SK-N-DZ (cell line): ENCODE data around the gene POLR1A. TPM values are rescaled to one million over a fixed set of nuclear protein-coding genes. Genes with fewer than 3 reads are reported as not detected.

Experiments
- DNase-seq: peaks from one replicate; pipeline ENCODE4 v3.0.0-alpha.2; 2015; ENCODE audit warnings: low spot score
- polyA plus RNA-seq, 2 experiments: library from polyadenylated mRNA; depleted of rRNA; stranded (reverse); fragments of >200 nt; gene quantifications; 2 replicates each; pipeline ENCODE4 v1.2.3, GENCODE V29; 2014

POLR1A gene
- 19.0 and 19.6 TPM in 2 replicates for polyA plus RNA-seq (2014; cell fraction: cytosol; rRNA removed)
- polyA plus RNA-seq (2014; cell fraction: nucleus; rRNA removed): 13.3 and 18.2 TPM in 2 replicates

DNA sequence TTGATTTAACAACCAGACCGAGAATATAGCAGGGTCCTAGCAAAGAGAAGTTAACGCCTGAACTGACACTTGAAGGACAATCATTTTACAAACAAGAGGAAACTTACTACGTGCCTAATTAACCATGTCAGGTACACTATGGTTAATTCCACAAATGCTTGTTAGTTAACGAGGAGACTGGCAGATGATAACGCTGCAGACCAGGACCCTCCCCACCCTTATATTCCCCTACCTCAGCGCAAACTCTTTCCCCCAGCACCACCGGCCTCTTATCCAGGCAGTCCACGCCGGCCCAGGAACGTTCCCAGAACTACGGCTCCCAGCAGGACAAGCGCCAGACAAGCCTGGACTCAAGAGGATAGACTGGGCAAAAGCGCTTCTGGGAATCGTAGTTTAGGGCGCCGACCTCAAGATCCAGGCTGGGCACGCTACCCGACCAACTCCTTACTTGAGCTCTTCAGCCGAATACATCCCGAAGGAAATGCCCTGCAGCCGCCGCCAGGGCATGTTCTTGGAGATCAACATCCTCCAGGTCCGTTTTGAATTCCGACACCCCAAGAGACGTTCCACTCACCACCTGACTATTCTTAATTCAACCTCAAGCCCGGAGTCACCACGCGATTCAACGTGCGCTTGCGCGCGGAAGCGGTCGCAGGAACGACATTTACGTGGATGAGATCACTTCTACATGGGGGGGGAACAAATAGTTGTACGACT lies at the start of gene POLR1A:
POLR1A (minus strand) TSS at position 635 of the 717 bp plus-strand sequence; CDS start at position 525, 110 bp downstream.
- peak; percentile 95 for DNase-seq

DNA sequence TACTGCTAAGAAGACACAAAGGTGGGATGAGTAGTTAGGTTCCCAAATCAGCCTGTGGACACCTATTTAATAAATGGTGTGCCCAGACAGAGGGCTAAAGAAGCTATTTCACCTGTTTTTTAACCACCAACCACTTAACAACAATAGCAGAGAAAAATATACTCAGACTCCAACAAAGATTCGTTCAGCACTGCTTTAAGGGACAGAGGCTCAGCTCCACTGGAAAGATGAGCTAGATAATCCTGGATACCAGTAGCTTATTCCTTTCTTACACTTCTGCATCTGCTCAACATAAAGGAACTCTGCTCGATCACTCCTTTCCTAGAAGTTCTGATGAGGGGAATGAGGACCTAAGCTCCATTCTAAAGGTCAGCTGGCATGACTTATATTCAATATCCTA lies 44.8 kb upstream of the POLR1A start:
- DNase-seq: no peak

DNA sequence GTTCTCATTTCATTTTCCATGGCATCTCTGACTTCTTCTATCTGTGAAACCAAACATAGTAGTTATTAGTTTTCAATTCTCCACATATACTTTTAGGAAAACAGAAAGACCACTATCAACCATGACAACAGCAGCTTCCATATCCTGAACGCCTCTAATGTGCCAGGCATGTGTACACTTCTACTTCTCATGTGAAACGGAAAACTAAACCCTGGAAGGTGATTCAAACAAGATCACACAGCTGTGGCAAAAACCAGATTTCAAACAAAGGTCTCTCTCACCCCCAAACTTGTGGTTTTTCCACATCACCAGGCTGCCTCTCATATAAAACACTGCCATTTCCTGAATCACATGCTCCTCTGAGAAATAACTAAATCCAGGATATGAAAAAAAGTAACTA lies 42.1 kb upstream of the POLR1A start:
- no peak for DNase-seq

DNA sequence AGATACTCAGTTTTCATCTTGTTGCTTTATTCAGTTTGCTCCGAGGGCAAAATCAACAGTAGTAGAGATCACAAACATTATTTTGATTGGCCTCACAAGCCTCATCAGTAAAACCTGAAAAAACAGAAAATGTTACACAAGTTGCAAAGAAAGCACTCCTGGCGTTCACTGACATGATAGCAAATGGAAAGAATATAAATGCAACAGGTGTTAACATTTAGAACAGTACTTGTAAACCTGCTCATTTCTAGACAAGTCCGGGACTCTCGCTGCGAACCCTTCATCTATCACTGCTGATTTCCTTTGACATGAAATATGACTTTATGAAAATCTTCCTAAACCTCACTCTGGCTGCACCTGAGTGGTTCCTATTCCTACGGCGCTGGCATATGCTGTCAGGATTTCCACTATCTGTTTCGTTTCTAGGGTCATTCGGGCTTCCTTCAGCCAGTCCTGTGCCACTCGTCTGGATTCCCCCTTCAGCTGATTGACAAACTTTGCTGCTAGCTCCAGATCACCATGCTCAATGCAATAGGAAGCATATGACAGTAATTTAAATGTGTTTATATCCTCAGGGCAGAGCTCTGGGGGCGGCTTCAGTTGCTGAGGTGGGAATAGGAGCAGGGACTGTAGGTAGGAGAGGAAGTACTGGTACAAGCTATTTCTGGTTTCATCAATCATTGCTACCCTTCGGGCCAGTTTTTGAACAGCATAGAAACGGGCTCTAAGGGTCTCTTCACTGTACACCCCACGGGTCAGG lies 38.4 kb upstream of the POLR1A start:
- no peak for DNase-seq

DNA sequence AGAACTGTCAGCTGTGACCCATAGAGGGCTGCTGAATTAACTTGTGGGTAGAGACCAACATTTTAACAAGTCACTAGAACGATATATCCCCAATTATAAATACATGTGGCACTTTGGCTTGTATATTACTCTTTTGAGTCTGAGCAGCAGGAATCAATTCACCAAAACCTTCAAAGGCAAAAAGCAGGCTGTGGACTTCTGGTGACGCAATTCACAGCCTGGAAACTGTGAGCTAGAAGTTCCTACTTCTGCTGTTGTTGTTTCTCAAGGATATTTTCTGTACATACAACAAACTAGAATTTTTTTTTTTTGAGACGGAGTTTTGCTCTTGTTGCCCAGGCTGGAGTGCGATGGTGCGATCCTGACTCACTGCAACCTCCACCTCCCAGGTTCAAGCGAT lies 37.6 kb upstream of the POLR1A start:
- DNase-seq: no peak

DNA sequence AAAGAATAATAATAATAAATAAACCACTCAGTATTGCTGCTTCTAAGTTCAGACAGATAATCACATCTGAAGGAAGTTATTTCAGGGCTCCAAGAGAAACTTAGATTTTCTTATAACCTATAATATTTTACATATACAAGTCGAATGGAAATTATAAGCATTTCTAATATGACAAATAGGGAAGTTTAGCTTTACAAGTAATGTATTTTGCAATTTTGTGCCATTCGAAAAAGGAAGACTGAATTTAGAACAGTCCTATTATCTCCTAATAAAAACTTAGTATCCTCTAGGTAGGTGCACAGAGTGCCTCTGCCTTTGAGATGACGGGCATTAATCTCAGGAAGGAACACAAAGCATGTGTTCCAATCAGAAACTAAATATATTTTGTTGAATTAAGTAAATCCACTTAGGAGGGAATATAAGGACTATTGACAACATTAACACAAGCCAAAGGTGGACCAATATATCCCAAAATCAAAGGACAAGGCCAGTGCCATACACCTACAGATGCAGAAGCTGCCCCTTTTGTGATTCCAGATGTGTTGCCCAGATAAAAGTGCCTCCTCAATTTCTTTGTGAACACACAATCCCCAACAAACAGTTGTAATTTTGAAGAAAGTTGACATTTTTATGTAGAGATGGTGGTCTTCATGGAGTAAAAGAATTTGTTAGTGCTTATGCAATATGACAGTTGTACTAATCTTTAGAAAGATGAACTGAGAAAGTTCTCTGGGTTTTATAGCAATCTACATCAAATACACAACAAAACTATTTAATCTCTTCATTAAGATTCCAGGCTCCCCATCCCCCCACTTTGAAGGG lies 37.0 kb upstream of the POLR1A start:
- DNase-seq: no peak

DNA sequence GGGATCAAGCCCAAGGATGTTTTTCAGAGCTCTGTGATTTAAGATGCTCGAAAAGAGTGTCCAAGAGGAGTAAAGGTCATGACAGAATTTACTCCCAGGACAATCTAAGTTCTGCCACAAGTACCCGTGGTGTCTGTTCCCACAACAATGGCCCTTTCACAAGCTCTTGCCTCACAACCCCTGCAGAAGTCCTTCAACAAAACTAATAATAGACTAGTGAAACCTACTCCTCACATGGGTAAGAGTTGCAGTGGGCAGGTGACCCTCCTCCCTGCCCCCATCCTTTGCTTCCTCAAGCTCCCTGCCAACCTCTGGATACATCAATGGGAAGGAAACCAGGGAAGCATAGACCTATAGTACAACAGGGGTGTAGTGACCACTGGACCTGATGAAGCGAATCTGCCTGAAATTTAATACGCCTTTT lies 35.3 kb upstream of the POLR1A start:
- no peak for DNase-seq

DNA sequence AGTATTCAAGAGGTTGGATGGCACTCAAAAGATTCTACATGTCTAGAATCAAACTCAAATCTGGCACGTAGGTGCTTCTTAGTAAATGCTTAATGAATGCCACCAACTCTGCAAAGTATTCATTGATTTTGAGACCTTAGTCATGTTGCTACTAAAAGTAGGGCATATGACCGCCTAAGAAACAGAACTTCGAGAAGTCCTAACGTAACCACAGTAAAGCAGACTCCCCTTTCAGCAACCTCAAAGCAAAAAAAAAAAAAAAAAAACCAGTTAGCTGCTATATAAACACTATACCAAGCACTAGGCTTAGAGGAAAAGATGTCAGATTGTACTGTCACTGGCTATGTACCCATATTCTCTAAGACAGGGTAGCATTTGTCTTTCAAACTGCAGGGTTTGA lies 34.3 kb upstream of the POLR1A start:
- DNase-seq: no peak

DNA sequence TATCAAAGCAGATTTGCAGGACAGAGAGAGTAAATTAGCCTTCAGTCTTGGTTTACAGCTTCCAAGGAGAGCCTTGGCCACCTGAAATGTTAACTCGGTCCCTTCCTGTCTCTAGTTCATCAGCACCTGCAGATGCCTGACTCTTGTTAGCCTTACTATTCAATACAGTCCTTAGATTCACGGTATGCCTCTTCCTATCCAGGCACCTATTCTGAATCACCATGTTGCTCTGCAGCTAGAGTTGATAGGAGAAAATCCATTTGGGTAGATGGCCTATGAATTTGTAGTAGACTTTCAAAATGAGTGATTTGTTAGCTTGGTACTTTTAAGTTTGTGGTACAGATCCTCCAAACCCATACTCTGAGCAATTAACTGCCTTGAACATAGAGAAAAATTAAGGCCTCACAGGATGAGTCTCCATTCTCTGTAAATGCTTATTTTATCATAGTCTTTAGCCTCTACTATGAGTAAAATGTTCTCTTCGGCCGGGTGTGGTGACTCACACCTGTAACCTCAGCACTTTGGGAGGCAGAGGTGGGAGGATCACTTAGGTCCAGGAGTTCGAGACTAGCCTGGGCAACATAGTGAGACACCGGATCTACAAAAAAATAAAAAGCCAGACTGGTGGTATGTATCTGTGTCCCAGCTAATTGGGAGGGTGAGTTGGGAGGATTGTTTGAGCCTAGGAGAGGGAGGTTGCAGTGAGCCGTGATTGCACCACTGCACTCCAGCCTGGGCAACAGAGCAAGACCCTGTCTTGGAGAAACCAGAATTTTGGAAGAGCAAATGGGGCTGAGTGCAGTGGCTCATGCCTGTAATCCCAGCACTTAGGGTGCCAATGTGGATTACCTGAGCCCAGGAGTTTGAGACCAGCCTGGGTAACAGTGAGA lies 33.3 kb upstream of the POLR1A start:
- no peak for DNase-seq

DNA sequence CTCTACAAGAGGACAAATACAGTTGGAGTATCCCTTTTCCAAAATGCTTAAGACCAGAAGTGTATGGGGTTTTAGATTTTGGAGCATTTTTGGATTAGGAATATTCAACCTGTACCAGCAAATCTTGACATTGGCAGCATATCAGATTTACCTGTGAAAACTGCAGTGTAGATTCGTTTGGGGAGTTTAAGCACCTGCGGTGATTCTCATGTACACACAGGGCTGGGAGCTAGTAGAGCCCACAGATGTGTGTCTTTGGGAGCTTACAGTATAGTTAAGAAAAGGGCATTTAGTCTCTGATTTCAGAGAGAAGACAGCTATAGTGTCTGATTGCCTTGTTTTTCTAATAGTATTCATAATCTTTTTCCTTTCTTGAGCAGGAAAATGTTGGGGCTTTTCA lies 30.5 kb upstream of the POLR1A start:
- no peak for DNase-seq

DNA sequence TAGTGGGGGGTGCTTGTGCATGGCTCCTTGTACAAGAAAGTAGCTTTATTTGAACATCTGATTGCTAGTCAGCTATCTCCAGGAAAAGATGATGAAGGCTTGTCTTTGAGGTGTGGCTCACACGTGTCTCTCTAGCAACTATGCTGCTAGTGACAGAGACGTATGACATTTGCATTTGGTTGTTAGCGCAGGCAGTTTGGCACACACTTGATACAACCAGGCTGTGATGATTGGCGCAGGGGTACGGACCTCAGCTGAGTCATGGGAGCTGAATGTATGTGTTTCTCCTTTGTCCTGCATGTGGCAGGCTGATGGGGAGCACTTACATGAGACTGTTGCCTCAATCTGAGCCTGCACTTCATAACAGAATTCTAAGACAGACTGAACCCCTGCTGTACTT lies 30.0 kb upstream of the POLR1A start:
- DNase-seq: no peak

DNA sequence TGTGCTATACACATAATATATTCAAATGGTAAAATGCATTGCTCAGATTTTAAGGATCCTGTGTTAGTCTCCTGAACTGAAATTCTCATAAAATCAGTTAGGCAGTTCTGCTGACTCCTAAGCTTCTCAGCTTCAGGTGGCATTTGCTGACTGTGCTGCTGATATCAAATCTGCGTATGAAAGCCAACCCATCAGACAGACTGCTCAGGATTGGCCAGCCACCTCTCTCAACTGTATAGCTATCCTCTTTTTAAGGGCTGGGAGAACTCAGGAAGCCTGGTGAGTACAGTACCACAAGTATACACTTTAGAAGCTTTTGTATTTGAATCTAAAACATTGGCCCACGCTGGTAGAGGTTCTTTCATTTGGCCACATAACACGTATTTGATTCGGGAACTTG lies 29.0 kb upstream of the POLR1A start:
- DNase-seq: no peak

DNA sequence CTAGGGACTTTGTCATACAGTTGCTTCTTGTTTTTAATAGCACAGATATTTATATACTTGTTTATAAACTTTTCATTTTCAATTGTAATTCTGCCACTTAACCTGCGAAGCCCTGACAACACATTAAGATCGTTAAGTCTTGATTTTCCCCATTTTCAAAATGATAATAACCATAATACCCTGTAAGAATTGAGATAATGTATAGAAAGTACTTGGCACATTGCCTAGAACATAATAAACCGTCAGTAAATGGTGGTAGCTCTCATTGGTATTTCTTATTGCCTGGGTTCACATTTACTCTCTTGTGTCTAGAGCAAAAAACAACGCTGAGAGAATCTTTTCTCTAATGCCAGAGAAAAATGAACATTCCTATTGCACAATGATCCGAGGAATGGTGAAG lies 19.0 kb upstream of the POLR1A start:
- DNase-seq: no peak

DNA sequence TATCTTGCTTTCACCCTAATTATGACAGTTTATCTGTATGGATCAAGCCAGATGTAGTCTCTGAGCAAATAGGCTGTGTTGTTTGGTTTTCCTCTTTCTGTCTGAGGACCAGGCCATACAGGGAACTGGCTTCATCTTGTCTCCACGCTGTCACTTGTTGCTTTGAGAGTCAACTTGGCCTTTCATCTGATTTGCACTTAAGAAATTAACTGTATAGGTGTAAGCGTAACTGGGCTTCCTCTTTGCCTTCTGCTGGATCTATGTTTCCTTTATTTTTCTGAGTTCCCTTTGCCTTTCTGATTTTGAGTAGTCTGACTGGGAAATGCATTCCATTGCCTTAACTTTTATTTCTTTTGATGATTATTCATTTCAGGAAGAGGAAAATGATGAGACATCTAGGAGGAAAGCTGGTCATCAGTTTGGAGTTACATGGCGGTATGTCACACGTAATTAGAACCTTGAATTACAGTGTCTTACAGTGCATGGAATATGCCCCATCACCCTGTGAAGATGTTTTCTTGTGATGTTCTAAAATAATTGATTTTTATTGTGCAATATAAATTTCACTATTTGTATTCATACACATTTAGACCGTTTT lies 17.7 kb upstream of the POLR1A start:
- DNase-seq: no peak

DNA sequence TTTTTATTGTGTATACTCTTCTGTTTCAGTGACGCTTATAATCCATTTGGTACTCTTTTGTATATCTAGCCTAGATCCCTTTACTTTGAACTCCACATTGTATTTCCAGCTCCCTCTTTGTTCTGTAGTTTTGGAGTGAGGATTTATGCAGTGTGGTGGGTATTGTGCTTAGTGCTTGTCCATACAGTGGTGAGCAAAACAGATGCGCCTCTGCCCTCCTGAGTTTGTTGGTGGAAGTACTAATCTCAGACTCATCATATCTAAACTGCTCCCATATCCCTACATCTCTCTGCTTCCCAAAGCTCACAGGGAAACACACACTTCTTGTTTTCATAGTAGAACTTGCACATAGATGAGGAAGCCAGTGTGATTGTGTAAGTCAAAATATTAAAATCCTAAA lies 12.4 kb upstream of the POLR1A start:
- no peak for DNase-seq

DNA sequence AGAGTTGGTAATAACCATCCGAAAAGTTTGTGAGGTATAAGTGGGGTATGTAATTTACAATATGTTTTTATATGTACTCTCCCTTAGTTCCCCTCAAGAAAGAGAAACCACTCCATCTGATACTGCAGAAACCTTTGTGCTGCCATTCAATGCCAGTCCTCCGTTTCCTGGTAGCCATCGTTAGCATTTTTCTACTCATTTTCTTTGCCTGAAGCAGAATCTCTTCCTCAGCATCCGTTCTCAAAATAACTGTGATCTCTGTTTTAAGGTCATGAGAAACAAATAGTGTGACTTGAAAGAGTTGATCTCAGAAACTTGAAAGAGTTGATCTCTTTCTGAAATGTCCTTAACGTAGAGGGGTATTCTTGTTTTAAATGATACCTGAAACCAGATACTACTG lies 1.3 kb upstream of the POLR1A start:
- DNase-seq: no peak

DNA sequence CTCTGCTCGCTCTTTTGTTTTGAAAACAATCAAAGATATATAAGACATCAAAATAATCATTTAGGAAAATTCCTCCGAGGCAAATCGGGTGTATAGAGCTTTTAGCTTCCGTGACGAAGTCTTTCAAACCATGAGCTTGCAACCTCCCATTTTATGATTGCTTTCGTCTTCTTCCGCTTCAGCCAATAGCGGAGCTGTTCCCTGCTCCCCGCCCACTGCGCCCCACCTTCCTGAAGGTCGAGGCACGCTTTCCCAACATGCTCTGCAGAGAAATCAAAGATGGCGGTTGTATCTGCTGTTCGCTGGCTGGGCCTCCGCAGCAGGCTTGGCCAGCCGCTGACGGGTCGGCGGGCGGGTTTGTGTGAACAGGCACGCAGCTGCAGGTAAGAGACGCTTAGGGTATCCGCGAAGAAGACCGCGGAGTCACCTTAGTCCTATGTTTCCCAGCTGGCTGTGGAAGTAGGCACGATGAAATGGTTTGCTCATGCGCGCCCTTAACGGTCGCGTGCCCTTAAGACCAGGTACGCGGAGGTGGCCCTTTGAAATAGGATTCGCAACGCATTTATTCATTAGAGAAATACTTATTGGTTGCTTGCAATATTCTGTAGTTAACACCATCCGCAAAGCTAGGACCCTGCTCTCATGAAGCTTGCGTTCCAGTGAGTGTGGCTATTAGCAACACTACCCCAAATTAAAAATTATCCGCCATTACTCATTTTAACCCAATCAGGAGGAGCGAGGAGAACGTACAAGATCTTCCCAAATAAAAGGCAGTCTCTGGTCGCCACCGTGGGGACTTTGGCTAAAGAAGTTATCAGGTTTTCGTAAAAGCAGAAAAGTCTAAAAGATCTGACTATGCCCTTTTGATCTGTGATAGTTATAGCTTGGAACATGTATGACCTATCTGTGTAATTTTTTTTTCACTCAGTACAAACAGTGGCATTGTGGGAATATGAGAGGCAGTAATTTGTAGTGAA lies 571 bp upstream of the POLR1A start, which contains the start of gene PTCD3:
PTCD3 (plus strand) TSS at position 267 of the 977 bp plus-strand sequence; CDS start at position 280, 13 bp downstream.
- DNase-seq: peak; percentile 96

DNA sequence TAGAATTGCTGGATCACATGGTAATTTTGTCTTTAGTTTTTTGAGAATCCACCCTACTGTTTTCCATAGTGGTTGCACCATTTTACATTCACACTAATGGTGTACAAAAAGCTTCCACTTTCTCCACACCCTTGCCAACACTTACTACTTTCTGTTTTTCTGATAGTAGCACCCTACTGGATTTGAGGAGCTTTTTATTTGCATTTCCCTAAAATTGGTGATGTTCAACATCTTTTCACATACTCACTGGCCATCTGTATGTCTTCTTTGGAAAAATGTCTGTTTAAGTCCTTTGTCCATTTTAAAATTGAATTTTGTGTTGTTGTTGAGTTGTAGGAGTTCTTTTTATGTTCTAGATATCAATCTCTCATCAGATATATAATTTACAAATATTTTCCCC lies 3.5 kb downstream of the POLR1A start:
- DNase-seq: no peak

DNA sequence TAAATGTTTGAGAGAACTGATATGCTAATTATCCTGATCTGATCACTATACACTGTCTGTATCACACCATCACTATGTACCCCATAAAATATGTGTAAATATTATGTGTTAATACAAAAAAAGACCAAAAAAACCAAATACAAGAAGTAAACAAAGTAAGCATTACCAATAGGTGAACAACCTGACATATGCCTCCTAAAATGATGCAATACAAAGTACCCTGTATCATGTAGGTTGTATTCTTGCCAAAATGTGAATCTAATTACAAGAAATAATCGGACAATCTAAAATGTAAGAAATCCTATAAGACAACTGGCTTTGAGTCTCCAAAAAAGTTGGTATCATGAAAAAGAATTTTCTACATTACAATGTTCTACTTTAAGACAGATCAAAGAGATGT lies 7.8 kb downstream of the POLR1A start:
- no peak for DNase-seq
